Calu3 (cell line): ENCODE measurements around the gene ALDH3B2. TPM values are rescaled to one million over a fixed set of nuclear protein-coding genes. Genes with fewer than 3 reads are reported as not detected.

Experiments
- BruUV-seq: library from RNA; stranded (reverse); fragments of 400-500 nt; replicated peaks from 2 replicates; lab custom pipeline; 2021; lab: Mats Ljungman, UMichigan
- CTCF ChIA-PET: fragments of 300-600 bp; sonication (Branson Sonifier 250); formaldehyde crosslinking; loops from one replicate; lab custom pipeline; 2022; ENCODE audit warnings: antibody characterized with exemption; lab: Charles Lee
- DNase-seq: peaks from one replicate; pipeline ENCODE4 v3.0.0; 2022
- H3K27ac Mint-ChIP-seq: one replicate; pipeline ENCODE4 v1.8.0; 2022; ENCODE audit warnings: mixed read lengths; ENCODE audit not compliant: unreplicated experiment
- H3K27me3 Mint-ChIP-seq: one replicate; pipeline ENCODE4 v1.8.0; 2022; ENCODE audit warnings: mixed read lengths; ENCODE audit not compliant: unreplicated experiment
- H3K36me3 Mint-ChIP-seq: one replicate; pipeline ENCODE4 v1.8.0; 2022; ENCODE audit warnings: mild to moderate bottlenecking, moderate library complexity, mixed read lengths; ENCODE audit not compliant: insufficient read depth, unreplicated experiment
- H3K4me1 Mint-ChIP-seq: one replicate; pipeline ENCODE4 v1.8.0; 2022; ENCODE audit warnings: mild to moderate bottlenecking, low read depth, mixed read lengths; ENCODE audit not compliant: unreplicated experiment
- H3K4me3 Mint-ChIP-seq: one replicate; pipeline ENCODE4 v1.8.0; 2022; ENCODE audit warnings: mild to moderate bottlenecking, low read depth, moderate library complexity, mixed read lengths; ENCODE audit not compliant: unreplicated experiment
- H3K9me3 Mint-ChIP-seq: one replicate; pipeline ENCODE4 v1.8.0; 2022; ENCODE audit warnings: low read depth, mixed read lengths; ENCODE audit not compliant: unreplicated experiment
- intact Hi-C: fragments of 100-400 bp; cut with micrococcal nuclease; formaldehyde crosslinking; loops from one replicate; pipeline ENCODE4 v1.10.0; 2022; ENCODE audit not compliant: unreplicated experiment
- total RNA-seq: library from RNA; stranded (reverse); gene quantifications from 2 replicates; pipeline ENCODE4 v1.2.3, GENCODE V29; 2022
- TF ChIP-seq, protein P1 (sequence below): fragments of 200-600 bp; IDR thresholded peaks from one replicate; pipeline ENCODE4 v1.8.0; 2022; ENCODE audit warnings: antibody characterized with exemption; ENCODE audit not compliant: unreplicated experiment

The ALDH3B2 gene
- total RNA-seq, 1 experiment from 2014 or later = 2.4 TPM

GRCh38 chr11:67636962-67637361 lies 37.5 kb downstream of the ALDH3B2 start:
- Mint-ChIP-seq H3K4me3 (no peak overlapping the region), H3K9me3 (no peaks in the 10 kb centered on the region), H3K4me1 (no peaks in the 10 kb centered on the region), H3K36me3 (no peaks in the 10 kb centered on the region), H3K27me3 (no peaks in the 10 kb centered on the region), H3K27ac (no peak overlapping the region)
- TF ChIP-seq, protein P1, sequence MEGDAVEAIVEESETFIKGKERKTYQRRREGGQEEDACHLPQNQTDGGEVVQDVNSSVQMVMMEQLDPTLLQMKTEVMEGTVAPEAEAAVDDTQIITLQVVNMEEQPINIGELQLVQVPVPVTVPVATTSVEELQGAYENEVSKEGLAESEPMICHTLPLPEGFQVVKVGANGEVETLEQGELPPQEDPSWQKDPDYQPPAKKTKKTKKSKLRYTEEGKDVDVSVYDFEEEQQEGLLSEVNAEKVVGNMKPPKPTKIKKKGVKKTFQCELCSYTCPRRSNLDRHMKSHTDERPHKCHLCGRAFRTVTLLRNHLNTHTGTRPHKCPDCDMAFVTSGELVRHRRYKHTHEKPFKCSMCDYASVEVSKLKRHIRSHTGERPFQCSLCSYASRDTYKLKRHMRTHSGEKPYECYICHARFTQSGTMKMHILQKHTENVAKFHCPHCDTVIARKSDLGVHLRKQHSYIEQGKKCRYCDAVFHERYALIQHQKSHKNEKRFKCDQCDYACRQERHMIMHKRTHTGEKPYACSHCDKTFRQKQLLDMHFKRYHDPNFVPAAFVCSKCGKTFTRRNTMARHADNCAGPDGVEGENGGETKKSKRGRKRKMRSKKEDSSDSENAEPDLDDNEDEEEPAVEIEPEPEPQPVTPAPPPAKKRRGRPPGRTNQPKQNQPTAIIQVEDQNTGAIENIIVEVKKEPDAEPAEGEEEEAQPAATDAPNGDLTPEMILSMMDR = no peak
- CTCF ChIA-PET = no interaction called here
- no peak for DNase-seq
- intact Hi-C loops = no loop called here
- no TSS peak for BruUV-seq

- TF ChIP-seq, protein P1 = no peak
- CTCF ChIA-PET = no interaction called here
- Mint-ChIP-seq H3K36me3 (peaks cover 6% of the 10 kb centered on the region), H3K4me3 (no peak overlapping the region), H3K4me1 (no peaks in the 10 kb centered on the region), H3K27ac (no peak overlapping the region), H3K9me3 (no peaks in the 10 kb centered on the region), H3K27me3 (no peaks in the 10 kb centered on the region)
- BruUV-seq = no TSS peak
- no peak for DNase-seq
- intact Hi-C loops = no loop called here
Measured at GRCh38 chr11:67635231-67635521, 39.2 kb downstream of the ALDH3B2 start.

DNA sequence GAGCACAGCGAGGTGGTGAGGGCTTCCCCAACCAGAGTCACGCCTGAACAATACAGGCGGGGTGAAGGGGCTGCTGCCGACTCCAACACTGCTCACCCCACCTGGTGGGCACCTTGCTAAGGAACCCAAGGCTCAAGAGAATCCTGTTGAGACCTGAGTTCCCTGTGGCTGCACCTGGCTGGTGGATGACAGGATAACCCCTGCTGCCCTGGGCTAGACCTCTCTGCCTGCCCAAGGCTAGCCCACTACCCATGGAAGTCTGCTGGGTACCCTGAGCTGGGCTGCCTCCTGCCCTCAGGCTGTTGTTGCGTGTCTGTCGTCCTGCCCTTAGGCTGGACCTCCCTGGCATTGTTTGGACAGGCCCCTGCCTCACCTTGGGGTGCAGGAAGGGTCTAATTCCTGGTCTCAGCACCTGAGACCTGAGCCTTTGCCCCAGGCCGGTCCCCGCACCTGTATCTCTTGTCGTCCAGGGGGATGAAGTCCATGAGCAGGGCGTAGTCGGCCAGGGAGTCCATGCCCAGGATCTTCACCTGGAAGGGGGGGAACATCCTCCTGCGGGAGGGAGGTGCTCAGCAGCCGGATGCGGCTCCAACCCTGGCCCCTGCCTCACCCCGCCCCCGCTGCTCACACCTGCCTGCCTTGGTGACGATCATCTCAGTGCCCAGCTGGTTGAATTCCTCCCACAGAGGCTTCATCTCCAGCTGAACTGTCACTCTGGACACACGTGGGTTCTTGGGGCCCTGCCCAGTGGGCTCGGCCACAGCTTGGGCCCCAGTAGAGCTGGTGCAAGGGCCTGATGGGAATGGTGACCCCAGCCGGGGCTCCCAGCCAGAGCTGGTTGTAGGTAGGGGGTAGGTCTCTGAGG lies 39.8 kb downstream of the ALDH3B2 start:
- intact Hi-C loops = no loop called here
- CTCF ChIA-PET = no interaction called here
- Mint-ChIP-seq H3K9me3 (no peaks in the 10 kb centered on the region), H3K4me3 (no peak overlapping the region), H3K36me3 (peaks cover 11% of the 10 kb centered on the region), H3K4me1 (no peaks in the 10 kb centered on the region), H3K27me3 (no peaks in the 10 kb centered on the region), H3K27ac (no peak overlapping the region)
- no peak for DNase-seq
- no TSS peak for BruUV-seq
- TF ChIP-seq, protein P1 = no peak

GRCh38 chr11:67633758-67634365 lies 40.6 kb downstream of the ALDH3B2 start:
- TF ChIP-seq, protein P1 = no peak
- Mint-ChIP-seq H3K27ac (no peak overlapping the region), H3K27me3 (no peaks in the 10 kb centered on the region), H3K36me3 (peaks cover 11% of the 10 kb centered on the region), H3K9me3 (no peaks in the 10 kb centered on the region), H3K4me3 (no peak overlapping the region), H3K4me1 (no peaks in the 10 kb centered on the region)
- intact Hi-C loops = loop anchor here (2.0 kb wide), 1 partner anchor 25 kb away; no protein-coding TSS in a partner anchor
- CTCF ChIA-PET = no interaction called here
- no peak for DNase-seq
- BruUV-seq = no TSS peak
